Thymus (tissue), 11 donors: ENCODE data around the gene CDC7. TPM values are rescaled to one million over a fixed set of nuclear protein-coding genes. Genes with fewer than 3 reads are reported as not detected.

Source experiments
- DNase-seq, 9 donors: peaks; one replicate each; pipeline ENCODE4 v3.0.0-alpha.2; 2013; ENCODE audit warnings: low spot score in 9 of 9, low read depth in 6 of 9, missing footprints in 1 of 9
- H3K27ac ChIP-seq, 2 donors: one replicate each; pipeline ENCODE4 v1.5.1; 2013; ENCODE audit warnings: control low read depth in 1 of 2, low read depth in 1 of 2, low read length in 1 of 2, mild to moderate bottlenecking in 1 of 2, moderate library complexity in 1 of 2
- H3K27me3 ChIP-seq, 2 donors: one replicate each; pipeline ENCODE4 v1.5.1; 2013; ENCODE audit warnings: low read length in 1 of 2; ENCODE audit not compliant: control insufficient read depth in 2 of 2, insufficient read depth in 1 of 2
- H3K36me3 ChIP-seq, 2 donors: one replicate each; pipeline ENCODE4 v1.5.1; 2013; ENCODE audit warnings: low read length in 1 of 2, mild to moderate bottlenecking in 1 of 2, moderate library complexity in 1 of 2; ENCODE audit not compliant: control insufficient read depth in 2 of 2, insufficient read depth in 2 of 2
- H3K4me1 ChIP-seq, 2 donors: one replicate each; pipeline ENCODE4 v1.5.1; 2013; ENCODE audit warnings: low read length in 2 of 2; ENCODE audit not compliant: control insufficient read depth in 2 of 2, insufficient read depth in 2 of 2
- H3K4me3 ChIP-seq, 2 donors: one replicate each; pipeline ENCODE4 v1.5.1; 2013; ENCODE audit warnings: low read length in 2 of 2, control low read depth in 1 of 2, mild to moderate bottlenecking in 1 of 2
- H3K9me3 ChIP-seq, 2 donors: one replicate each; pipeline ENCODE4 v1.5.1; 2013; ENCODE audit warnings: low read length in 1 of 2, mild to moderate bottlenecking in 1 of 2; ENCODE audit not compliant: control insufficient read depth in 2 of 2, insufficient read depth in 1 of 2
- WGBS: extraction: QIAGEN DNeasy Blood & Tissue Kit; methylation state at CpG from one replicate; pipeline ENCODE4 v1.1.7; 2013; 5-methylcytosine and 5-hydroxymethylcytosine counted together
- polyA plus RNA-seq: library from polyadenylated mRNA; stranded (reverse); fragments of 200-250 nt; gene quantifications from one replicate; pipeline ENCODE4 v1.2.3, GENCODE V29; 2013
- total RNA-seq: library from RNA; stranded (reverse); fragments of 120-200 nt; gene quantifications from one replicate; pipeline ENCODE4 v1.2.4, GENCODE V29; 2013
- donor health status: healthy.

Gene CDC7
- total and polyA plus RNA-seq, 2 donors = 8.1 to 18.3 TPM

- WGBS = 84% methylated on average over 2 of the region's 2 CpGs
- DNase-seq = no peak
- no peaks in the 10 kb centered on the region for H3K27me3 ChIP-seq
- H3K9me3 ChIP-seq = no peaks in the 10 kb centered on the region
- H3K4me3 ChIP-seq = no peak overlapping the region
- no peaks in the 10 kb centered on the region for H3K36me3 ChIP-seq
- H3K4me1 ChIP-seq = peaks cover 0 to 14% of the 10 kb centered on the region in 2 donors
- no peak overlapping the region for H3K27ac ChIP-seq
Measured at GRCh38 chr1:91570120-91570448, 69.4 kb downstream of the CDC7 start.

- H3K36me3 ChIP-seq = no peaks in the 10 kb centered on the region
- 41% methylated on average over 10 of the region's 10 CpGs for WGBS
- no peak overlapping the region for H3K4me3 ChIP-seq
- DNase-seq = no peak
- no peaks in the 10 kb centered on the region for H3K9me3 ChIP-seq
- H3K27ac ChIP-seq = no peak overlapping the region
- H3K27me3 ChIP-seq = no peaks in the 10 kb centered on the region
- H3K4me1 ChIP-seq = peaks cover 0 to 17% of the 10 kb centered on the region in 2 donors
Measured at GRCh38 chr1:91572044-91572443, 71.4 kb downstream of the CDC7 start.

Other genes starting within 250 kb of the CDC7 start
- 0.85 TPM for gene HFM1, start 96.0 kb upstream of the CDC7 start, total RNA-seq
- gene HFM1, start 96.0 kb upstream of the CDC7 start, polyA plus RNA-seq = 1.1 TPM